ENCODE data around the gene ALCAM.

Gene ALCAM

DNA sequence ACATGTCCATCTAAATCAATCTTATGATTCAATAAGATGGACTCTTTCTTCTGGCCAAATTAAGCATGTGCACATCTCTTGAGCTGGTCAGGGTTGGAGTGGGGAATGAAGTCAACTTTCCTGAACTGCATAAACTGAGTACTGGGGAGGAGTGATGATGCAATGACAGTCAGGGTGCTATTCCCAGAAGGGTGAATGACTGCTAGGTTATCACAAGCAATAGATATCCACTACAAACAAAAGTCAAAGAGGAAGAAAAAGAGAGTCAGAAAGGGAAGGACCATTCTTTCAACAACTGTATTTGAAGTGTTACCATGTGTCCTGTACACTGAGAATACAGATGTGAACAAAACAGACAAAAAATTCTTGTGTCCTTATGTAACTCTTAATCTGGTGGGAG lies 70.0 kb downstream of the ALCAM start:
- no peaks in the 10 kb centered on the region for H3K36me3 ChIP-seq (replicated peaks)
- H3K4me3 ChIP-seq (ENCODE audit: low read depth, low read length), result no peak overlapping the region
- in situ Hi-C loops (cut with HindIII; ENCODE audit: low pct_ligation_motif_present, low sequenced_read_pairs), result no loop called here
- TF ChIP-seq, protein P1, sequence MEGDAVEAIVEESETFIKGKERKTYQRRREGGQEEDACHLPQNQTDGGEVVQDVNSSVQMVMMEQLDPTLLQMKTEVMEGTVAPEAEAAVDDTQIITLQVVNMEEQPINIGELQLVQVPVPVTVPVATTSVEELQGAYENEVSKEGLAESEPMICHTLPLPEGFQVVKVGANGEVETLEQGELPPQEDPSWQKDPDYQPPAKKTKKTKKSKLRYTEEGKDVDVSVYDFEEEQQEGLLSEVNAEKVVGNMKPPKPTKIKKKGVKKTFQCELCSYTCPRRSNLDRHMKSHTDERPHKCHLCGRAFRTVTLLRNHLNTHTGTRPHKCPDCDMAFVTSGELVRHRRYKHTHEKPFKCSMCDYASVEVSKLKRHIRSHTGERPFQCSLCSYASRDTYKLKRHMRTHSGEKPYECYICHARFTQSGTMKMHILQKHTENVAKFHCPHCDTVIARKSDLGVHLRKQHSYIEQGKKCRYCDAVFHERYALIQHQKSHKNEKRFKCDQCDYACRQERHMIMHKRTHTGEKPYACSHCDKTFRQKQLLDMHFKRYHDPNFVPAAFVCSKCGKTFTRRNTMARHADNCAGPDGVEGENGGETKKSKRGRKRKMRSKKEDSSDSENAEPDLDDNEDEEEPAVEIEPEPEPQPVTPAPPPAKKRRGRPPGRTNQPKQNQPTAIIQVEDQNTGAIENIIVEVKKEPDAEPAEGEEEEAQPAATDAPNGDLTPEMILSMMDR (IDR thresholded peaks at IDR 0.05; ENCODE audit: low read depth, low read length, missing control alignments), result no peak
- no peak for DNase-seq
- H3K27ac ChIP-seq, result no peak overlapping the region
- no peaks in the 10 kb centered on the region for H3K27me3 ChIP-seq (replicated peaks)

DNA sequence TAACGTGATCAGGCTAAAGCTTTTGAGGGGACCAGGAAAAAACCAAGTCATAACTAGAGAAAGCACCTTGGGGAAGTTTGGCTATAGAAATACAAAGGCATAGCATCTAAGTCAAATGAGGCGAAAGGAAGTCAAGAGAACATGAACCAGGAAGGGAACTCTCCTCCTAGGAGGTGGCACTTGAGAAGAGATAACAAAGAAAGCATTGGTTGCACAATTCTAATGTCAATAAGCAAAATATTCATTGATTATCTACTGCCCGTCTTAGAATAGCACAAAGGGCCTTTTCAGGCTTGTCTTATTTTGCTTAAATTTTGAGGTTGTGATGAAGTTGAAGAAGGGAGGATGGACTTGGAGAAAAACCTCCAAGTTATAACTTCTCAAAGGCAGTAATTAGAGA lies 73.4 kb downstream of the ALCAM start:
- no peak overlapping the region for H3K27ac ChIP-seq
- no peak overlapping the region for H3K4me3 ChIP-seq (ENCODE audit: low read depth, low read length)
- no peaks in the 10 kb centered on the region for H3K36me3 ChIP-seq (replicated peaks)
- no peaks in the 10 kb centered on the region for H3K27me3 ChIP-seq (replicated peaks)
- in situ Hi-C loops (cut with HindIII; ENCODE audit: low pct_ligation_motif_present, low sequenced_read_pairs), result no loop called here
- TF ChIP-seq, protein P1 (IDR thresholded peaks at IDR 0.05; ENCODE audit: low read depth, low read length, missing control alignments), result no peak
- DNase-seq, result no peak

DNA sequence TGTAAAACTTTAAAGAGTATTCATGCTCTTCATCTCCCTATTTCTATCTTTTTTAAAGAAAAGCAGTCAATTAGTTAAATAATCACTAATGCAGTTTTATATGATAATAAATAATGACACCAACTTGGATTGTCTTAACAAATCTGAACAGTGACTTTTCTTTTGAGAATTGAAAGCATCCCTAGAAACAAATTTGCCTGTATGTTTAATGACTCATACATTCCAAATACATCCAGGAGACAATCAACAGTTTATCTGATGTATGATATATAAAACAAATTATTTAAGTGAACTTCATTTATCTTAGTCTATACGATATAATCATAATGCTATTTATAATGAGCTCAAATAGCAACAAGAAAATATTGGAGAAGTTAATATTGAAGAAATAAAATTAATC lies 78.0 kb downstream of the ALCAM start:
- H3K27ac ChIP-seq, result peak overlapping the region; percentile 19
- no peak overlapping the region for H3K4me3 ChIP-seq (ENCODE audit: low read depth, low read length)
- no peak for DNase-seq
- TF ChIP-seq, protein P1 (IDR thresholded peaks at IDR 0.05; ENCODE audit: low read depth, low read length, missing control alignments), result no peak
- H3K36me3 ChIP-seq (replicated peaks), result no peaks in the 10 kb centered on the region
- in situ Hi-C loops (cut with HindIII; ENCODE audit: low pct_ligation_motif_present, low sequenced_read_pairs), result no loop called here
- H3K27me3 ChIP-seq (replicated peaks), result no peaks in the 10 kb centered on the region

DNA sequence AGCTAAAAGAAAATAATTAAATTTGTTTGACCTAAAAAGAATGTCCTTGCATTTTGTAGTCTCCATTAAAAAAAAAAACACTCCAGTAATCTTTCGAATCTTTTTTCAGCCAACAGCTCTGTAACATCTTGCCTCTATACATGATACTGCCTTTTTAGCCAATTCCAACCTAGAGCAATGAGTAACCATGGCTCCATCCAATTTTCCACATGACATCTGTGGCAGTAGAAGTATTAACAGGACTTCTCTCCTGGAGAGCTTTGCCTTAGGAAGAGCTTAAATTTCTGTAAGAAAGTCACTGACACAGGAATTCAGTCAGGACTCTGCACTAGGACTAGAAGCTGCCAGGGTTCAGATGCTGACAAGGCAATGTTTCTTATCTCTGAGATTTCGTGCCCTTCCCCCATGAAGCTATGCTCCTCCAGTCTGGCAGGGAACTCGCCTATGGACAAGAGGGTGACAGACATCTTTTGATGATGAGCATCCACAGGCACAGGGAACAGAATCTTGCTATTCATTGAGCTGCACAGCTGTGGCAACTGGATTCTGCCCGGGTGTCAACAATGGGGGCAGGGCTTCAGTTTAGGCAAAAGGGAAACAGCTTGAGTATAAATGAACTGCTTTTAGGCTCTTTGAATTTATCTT lies 81.8 kb downstream of the ALCAM start:
- no peak overlapping the region for H3K4me3 ChIP-seq (ENCODE audit: low read depth, low read length)
- peak; percentile 4 for DNase-seq
- TF ChIP-seq, protein P1 (IDR thresholded peaks at IDR 0.05; ENCODE audit: low read depth, low read length, missing control alignments), result no peak
- no peaks in the 10 kb centered on the region for H3K27me3 ChIP-seq (replicated peaks)
- in situ Hi-C loops (cut with HindIII; ENCODE audit: low pct_ligation_motif_present, low sequenced_read_pairs), result no loop called here
- no peaks in the 10 kb centered on the region for H3K36me3 ChIP-seq (replicated peaks)
- H3K27ac ChIP-seq, result no peak overlapping the region

DNA sequence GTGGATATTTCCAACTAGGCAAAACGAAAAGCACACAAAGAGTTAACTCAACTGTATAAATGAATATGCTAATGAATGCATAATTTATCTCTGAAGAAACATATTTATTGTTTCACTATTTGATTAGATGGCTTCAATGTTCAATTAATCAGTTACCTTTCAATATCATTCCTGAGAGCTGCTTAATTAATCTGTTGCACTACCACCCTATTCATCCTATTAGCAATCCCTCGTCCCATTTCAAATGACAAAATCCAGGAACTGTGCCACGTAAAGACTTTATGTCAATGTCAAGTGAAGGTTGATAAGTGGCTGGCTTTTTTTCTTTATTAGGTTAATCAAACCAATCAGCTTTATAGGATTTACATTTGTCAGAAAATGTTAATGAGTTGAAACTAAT lies 82.7 kb downstream of the ALCAM start:
- in situ Hi-C loops (cut with HindIII; ENCODE audit: low pct_ligation_motif_present, low sequenced_read_pairs), result no loop called here
- Histone ChIP-seq H3K27ac (no peak overlapping the region), H3K36me3 (replicated peaks) (no peaks in the 10 kb centered on the region), H3K27me3 (replicated peaks) (no peaks in the 10 kb centered on the region), H3K4me3 (ENCODE audit: low read depth, low read length) (no peak overlapping the region)
- DNase-seq, result no peak
- TF ChIP-seq, protein P1 (IDR thresholded peaks at IDR 0.05; ENCODE audit: low read depth, low read length, missing control alignments), result no peak

DNA sequence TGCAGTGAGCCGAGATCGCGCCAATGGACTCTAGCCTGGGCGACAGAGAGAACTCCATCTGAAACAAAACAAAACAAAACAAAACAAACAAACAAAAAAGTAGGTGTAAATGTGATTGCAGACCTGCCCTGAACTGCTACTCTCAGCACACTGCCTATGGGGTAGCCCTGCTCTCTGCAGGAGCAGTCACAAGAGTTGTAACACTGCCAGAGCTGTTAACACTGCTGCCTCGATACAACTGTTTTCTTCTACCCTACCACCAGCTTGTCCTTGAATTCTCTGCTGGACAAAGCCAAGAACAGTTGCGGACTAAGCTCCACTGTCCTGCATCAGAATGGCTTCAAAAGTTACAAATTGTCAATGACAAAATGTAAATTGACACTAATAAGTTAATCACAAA lies 89.3 kb downstream of the ALCAM start:
- no peak for DNase-seq
- Histone ChIP-seq H3K4me3 (ENCODE audit: low read depth, low read length) (no peak overlapping the region), H3K36me3 (replicated peaks) (no peaks in the 10 kb centered on the region), H3K27me3 (replicated peaks) (no peaks in the 10 kb centered on the region), H3K27ac (no peak overlapping the region)
- in situ Hi-C loops (cut with HindIII; ENCODE audit: low pct_ligation_motif_present, low sequenced_read_pairs), result no loop called here
- TF ChIP-seq, protein P1 (IDR thresholded peaks at IDR 0.05; ENCODE audit: low read depth, low read length, missing control alignments), result no peak
